Stimulated activated CD4-positive, alpha-beta T cell treated with anti-CD3 and anti-CD28 coated beads, Interleukin-4, amount 100 ng/mL, for 48 hours (primary cell): ENCODE results near the gene OR13C8.
"Not testable (repeated sequence)": the region's sequence is repeated elsewhere in the genome, so short reads cannot be mapped to it uniquely, and the experiment has no call there.

Source experiments
- DNase-seq, 2 donors: peaks; one replicate each; pipeline ENCODE4 v3.0.0-alpha.2; 2020; ENCODE audit warnings: low read depth in 2 of 2

OR13C8 gene, protein sequence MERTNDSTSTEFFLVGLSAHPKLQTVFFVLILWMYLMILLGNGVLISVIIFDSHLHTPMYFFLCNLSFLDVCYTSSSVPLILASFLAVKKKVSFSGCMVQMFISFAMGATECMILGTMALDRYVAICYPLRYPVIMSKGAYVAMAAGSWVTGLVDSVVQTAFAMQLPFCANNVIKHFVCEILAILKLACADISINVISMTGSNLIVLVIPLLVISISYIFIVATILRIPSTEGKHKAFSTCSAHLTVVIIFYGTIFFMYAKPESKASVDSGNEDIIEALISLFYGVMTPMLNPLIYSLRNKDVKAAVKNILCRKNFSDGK

DNA sequence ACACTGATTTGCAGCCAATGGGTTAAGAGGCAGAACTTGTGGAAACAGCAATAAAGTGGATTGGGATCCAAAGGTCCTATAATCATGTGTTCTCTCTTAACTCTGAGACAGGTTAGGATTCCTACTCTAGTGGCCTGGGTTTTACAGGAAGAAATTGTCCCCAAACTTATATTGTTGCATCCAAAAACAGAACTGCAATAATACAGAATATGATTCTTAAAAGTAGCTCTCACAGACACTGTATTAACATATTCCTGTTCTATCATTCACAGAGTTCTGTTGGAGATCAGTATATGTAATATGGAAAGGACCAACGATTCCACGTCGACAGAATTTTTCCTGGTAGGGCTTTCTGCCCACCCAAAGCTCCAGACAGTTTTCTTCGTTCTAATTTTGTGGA lies at the start of gene OR13C8:
OR13C8 (plus strand) TSS at position 301 of the 400 bp plus-strand sequence; CDS start at position 301, 0 bp downstream.
- DNase-seq = no peak

DNA sequence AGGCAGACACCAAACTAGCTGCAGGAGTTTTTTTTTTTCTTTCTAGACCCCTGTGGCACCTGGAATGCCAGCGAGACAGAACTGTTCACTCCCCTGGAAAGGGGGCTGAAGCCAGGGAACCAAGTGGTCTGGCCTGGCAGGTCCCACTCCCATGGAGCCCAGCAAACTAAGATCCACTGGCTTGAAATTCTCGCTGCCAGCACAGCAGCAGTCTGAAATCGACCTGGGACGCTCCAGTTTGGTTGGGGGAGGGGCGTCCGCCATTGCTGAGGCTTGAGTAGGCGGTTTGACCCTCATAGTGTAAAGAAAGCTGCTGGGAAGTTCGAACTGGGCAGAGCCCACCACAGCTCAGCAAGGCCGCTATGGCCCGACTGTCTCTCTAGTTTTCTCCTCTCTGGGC lies 48.7 kb upstream of the OR13C8 start:
- not testable (repeated sequence) for DNase-seq

DNA sequence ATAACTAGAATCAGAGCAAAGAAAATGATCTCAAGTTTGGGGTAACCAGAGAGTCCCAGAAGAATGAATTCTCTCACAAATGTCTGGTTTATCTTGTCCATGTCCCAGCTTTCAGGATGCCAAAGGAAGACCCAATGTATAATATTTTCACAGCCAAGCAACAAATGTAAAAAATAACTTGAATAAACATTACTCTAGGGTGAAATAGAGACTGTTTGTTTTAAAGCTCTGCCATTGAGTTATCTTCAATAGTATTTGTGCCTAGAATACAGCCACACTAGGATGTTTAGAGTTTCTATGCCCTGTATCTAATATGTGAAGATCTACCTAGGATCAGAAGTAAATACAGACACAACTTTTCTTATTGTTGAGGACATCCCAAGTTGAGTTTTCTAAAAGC lies 41.9 kb upstream of the OR13C8 start, which contains the start of gene OR13C4:
OR13C4 (minus strand) TSS at position 101 of the 400 bp plus-strand sequence; CDS start at position 101, 0 bp downstream.
- no peak for DNase-seq

DNA sequence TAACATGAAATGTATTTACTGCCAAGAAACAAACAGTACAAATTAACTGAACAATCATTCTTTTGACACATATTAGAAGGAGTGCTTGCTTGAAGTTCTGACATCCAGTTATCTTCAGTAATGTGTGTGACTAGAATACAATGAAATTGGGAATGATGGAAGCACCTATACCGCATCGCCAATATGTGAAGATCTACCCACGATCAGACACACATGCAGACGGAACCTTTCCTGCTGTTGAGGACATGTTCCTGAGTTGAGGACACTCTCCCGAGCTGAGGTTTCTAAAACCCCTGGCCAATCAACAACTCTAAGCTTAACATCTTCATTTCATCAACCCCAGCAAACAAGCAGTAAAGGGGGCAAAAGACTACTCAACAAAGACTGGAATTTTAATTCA lies 32.2 kb upstream of the OR13C8 start, which contains the start of gene OR13C3:
OR13C3 (minus strand) TSS at position 101 of the 400 bp plus-strand sequence. CDS start 133 bp downstream, outside the sequence.
- no peak for DNase-seq

DNA sequence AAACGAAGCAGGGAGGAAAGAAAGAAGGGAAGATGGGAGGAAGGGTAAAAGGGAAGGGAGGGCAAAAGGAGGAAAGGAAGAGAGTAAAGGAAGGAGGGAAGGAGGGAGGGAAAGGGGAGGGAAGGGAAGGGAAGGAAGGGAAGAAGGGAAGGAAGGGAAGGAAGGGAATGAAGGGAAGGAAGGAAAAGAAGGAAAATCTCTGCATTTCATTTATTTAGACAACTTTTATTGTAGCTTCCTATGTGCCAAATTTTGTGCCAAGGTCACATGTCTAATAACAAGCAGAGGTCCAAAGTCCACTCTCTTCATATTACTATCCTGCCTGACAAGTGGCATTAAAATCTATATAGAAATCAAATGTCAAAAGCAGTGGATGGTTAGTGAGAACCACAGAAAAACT lies 29.7 kb upstream of the OR13C8 start:
- no peak for DNase-seq

DNA sequence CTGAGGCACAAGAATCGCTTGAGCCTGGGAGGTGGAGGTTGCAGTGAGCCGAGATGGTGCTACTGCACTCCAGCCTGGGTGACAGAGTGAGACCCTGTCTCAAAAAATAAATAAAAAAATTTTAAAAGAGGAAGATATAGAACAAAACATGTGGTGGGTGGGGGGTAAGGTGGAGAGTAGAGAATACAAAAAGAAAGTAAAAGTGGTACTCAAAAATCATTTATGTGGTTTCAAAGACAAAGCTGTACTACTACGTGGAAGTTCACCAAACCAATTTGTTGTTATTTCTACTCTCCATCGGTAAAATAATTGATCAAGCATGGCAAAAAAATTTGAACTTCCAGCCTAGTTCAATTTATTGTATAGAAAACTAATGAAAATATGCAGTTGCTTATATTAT lies 24.3 kb upstream of the OR13C8 start:
- no peak for DNase-seq

DNA sequence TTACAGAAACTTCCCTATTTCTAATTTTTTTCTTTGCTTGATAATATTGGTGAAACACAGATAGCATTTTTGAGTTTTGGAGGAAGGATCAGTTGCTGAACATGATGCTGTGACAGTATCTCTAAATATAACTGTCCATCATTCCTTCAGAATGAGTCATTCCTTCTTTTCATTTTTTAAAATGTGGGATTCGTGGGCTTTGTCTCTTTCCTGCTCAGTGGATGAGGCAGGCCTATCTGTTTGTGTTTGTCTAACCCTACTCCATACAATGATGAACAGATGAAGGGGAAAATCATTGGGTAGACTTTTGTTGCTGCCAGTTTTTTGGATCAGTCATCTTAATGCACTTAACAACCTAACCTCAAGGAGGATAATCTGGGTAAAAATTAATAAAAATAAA lies 15.7 kb upstream of the OR13C8 start:
- no peak for DNase-seq

DNA sequence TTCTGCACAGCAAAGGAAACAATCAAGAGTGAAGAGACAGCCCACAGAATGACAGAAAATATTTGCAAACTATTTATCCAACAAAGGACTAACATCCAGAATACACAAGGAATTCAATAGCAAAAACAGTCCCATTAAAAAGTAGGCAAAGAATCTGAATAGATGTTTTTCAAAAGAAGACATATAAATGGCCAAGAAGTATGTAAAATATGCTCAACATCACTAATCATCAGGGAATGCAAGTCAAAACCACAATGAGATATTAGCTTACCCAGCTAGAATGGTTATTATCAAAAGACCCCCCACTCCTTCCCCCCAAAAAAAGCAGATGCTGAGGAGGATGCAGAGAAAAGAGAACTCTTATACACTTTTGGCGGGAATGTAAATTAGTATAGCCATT lies 13.4 kb upstream of the OR13C8 start:
- no peak for DNase-seq

DNA sequence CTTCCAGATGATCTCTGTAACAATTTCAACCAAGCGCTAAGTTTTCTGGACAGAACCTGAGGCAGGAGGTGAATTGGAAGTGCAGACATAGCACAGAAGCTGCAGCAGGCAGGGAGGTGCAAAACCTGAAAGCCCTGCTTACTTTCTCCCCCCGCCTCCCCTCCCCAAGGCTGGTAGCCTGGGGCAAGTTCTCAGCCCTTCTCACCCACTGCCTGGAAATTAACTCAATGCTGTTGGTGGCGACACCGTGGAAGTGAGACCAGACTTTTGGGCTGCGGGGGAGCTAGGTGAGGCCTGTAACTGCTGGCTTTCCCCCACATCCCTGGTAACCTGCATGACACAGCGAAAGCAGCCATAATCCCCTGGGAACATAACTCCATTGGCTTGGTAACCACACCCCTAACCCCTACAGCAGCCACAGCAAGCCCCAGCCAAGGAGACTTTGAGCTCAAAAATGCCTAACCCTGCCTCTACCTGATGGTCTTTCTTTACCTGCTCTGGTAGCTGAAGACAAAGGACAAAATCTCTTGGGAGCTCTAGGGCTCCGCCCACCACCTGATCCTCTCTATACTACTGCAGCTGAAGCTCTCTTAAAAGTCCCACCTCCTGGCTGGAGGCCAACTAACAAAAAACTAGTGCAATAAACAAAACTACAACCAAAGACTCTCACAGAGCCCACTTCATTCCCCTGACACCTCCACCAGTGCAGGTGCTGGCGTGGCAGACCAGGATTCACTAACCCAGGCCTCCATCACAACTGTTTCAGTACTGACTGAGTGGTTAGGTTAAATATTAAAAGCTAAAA lies 11.9 kb upstream of the OR13C8 start:
- no peak for DNase-seq

DNA sequence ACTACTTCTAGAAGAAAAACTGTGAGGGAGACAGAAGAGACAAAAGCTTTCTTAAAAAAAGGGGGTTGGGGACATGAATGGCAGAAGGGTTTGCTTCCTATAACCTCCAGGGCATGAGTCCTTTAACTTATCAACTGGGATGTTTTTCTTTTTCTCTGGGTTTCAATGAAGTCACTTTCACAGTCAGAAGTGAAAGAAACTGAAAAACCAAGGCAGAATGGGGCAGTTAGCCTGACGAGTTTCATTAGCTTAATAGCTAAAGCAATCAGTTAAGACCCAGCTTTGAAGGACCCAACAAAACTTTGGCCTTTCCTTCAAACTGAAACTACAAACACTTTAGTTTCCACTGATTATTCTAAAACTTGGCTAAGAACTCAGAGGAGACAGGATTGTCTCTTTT lies 4.6 kb upstream of the OR13C8 start:
- DNase-seq = no peak

DNA sequence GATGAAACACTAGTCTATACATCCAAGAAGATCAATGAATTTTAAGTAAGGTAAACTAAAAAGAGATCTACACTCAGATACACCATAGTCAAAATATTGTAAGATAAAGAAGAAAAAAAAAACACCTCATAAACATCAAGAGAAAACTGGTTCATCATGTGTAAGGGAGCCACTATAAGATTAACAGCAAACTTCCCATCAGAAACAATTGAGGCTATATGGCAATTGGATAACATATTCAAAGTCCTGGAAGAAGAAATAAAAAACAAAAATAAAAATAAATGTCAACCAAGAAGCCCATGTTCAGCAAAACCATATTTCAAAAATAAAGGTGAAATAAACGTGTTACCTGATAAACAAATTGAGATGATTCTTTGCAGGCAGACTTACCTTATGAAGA lies 3.6 kb downstream of the OR13C8 start:
- DNase-seq = no peak

DNA sequence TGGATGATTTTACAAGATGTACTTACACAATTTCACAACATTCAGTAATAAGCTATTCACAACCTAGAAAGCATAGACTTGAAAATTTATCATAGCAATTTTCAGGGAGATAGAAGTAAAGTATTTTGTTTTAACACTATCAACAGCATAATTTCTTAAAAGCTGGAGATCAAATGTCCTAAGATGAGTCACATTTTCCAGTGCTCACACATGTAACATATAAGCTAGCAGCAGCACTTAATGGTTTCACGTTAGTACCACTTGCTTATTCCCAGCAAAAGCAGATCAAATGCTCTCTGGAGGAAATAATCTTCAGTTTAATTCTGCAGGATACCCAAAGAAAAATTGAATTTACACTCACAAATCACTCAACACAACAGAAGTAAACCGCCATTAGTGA lies 6.5 kb downstream of the OR13C8 start:
- DNase-seq = no peak

DNA sequence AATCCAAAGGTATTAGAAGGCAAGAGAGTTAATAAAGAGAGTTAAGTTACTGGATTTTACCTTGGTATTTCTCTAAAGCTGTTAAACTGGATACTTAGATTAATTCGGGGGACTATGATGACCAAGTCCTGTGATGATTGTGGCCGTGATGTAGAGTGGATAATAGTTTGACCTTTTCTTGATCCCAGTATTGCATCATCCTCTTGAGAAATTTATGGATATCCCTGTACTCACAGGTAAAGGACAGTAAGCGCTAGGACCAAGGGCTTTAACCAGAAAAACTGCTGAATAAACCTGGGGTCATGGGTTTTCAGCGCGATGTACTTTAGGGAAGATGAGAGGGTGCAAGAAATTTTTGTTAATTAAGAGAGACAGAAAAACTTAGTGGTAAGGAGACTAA lies 8.3 kb downstream of the OR13C8 start:
- DNase-seq = no peak

DNA sequence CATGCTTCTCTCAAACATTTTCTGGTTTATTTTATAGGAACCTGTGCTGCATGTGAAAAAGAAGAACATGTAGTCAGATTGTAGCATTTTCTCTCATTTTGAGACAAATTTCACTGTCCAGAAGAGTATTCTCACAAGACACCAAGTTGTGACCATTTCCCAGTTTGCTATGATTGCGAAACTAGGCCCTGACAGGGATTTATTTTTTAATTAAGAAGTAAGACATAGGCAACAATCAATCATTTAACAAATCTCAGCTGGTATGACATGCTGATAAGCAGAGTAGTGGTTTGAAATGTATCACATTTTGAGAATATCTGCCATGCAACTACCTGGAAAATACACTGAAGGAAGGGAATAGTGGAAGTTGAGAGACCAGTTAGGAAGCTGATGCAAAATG lies 11.6 kb downstream of the OR13C8 start:
- DNase-seq = no peak

DNA sequence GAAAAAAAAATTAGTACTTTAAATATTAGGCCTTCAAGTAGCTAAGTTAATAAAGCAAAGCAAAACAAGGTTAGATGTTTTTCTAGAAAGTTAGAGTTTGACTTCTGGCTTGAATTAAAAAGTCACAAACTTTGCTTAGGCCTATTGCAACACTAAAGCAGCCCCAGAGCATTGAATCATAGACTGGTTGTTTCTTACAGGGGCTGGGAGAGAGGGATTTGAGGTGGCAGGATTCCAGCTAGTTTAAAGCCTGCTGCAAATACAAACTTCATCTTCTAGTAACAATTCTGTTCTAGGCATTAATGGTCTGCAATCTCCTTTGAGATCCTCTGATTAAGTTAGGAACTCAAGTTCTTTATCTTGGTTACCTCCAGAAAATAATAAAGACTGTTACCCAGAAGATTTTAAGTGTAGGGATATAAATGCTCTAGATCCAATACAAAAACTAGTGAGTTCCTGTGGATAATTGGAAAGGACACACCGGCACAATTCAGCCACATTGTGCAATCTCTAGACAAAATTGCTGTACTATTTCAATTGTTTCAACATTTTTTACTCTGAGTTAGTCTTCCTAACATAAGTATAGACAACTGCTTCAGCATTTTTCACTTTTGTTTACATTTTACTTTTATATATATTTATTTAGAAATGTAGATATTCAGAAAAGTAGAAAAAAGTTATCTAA lies 17.7 kb downstream of the OR13C8 start:
- no peak for DNase-seq

DNA sequence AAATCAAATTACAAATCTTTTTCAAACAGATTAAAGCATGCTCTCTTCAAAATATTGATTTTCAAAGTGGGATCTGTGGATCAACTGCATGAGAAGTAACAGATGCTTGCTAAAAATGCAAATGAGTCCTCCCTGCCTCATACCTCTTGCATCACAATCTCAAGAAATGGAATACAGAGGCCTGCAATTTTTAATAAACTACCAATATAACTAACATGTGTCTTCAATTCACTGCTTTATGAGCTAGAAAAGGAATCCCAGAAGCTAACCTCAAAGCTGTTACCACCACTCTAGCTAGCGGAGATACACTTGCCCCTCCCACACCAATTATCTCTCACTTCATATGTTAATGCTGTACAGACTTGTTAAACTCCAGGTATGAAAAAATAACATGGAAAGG lies 20.7 kb downstream of the OR13C8 start:
- DNase-seq = no peak

DNA sequence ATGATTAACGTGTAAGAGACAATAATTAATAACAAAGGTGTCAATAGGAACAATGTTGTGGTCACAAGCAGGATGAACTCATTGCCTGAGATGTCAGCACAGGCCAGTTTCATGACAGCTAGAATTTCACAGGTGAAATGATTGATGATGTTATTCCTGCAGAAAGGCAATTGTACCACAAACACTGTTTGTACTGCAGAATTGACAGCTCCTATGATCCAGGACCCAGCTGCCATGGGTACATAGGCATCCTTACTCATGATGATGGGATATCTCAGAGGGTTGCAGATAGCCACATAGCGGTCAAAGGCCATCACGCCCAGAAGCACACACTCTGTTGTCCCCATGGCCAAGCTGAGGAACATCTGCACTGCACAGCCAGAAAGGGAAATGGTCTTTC lies 29.8 kb downstream of the OR13C8 start:
- DNase-seq = not testable (repeated sequence)

DNA sequence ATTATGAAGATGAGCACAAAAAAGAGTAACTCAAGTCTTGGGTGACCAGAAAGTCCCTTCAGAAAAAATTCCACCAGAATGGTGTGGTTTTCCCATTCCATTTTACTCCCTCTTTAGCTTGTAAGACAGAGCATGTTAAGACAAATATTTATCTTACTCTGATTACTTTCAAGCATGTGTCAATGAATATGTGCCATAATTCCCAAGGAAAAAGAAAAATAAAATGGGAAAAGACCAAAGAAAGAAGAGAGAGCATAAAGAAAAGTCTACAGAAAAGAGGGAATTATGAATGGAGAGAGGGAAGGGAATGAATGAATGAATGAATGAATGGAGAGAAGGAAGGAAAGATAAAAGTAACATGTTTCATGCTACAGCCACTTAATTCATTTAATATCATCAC lies 30.3 kb downstream of the OR13C8 start, which contains the start of gene OR13C5:
OR13C5 (minus strand) TSS at position 101 of the 400 bp plus-strand sequence; CDS start at position 101, 0 bp downstream.
- not testable (repeated sequence) for DNase-seq

DNA sequence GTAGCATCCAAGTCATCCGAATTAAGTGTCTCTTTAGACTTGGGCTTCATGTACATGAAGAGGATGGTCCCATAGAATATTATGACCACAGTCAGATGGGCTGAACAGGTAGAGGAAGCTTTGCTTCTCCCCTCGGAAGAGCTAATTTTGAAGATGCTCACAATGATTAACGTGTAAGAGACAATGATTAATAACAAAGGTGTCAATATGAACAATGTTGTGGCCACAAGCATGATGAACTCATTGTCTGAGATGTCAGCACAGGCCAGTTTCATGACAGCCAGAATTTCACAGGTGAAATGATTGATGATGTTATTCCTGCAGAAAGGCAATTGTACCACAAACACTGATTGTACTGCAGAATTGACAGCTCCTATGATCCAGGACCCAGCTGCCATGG lies 35.8 kb downstream of the OR13C8 start:
- no peak for DNase-seq

DNA sequence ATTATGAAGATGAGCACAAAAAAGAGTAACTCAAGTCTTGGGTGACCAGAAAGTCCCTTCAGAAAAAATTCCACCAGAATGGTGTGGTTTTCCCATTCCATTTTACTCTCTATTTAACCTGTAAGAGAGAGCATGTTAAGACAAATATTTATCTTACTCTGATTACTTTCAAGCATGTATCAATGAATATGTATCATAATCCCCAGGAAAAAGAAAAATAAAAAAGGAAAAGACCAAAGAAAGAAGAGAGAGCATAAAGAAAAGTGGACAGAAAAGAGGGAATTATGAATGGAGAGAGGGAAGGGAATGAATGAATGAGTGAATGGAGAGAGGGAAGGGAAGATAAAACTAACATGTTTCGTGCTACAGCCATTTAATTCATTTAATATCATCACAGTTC lies 36.6 kb downstream of the OR13C8 start, which contains the start of gene OR13C2:
OR13C2 (minus strand) TSS at position 101 of the 400 bp plus-strand sequence; CDS start at position 101, 0 bp downstream.
- DNase-seq = not testable (repeated sequence)

DNA sequence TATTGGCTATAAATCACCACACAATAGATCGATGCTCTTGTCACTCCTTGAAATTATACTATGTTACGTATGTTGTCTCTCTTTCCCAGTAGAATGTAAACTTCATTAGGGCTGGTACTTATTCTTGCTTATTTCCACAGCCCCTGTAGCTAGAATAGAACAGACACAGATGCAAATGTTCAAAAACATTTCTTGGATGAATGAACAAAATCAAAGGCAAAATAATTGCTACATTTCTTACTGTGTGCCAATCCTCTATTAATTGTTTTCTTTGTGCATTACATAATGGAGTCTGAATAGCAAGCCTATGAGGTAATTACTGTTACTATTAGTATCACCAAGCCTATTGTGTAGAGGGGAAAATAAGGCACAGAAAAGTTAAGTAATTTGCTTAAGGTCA lies 37.2 kb downstream of the OR13C8 start:
- no peak for DNase-seq

DNA sequence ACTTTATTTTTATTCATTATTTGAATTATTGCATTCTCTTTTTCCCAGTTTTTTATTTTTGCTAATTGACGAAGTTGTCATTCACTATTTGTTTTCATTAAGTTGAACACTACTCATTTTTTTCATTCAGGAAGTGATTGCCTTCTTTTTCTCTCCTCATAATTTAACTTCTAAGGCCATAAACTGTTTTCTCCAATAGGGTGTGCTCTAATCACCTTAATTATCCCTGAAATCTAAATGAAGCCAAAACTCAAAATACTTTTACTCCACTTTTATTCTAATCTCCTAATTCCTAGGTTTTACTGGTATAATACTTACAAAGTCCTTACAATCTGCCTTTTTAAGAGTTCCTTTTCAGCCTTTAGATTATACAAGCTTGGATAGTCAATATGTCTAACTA lies 39.4 kb downstream of the OR13C8 start:
- DNase-seq = no peak
